Large intestine (tissue), 3 donors: Measurements from ENCODE around the gene TTC13. TPM values are rescaled to one million over a fixed set of nuclear protein-coding genes. Genes with fewer than 3 reads are reported as not detected.

ENCODE experiments used
- DNase-seq, 2 donors: peaks; one replicate each; pipeline versions ENCODE4 v3.0.0 to v3.0.0-alpha.2; 2013
- H3K27ac ChIP-seq: one replicate; pipeline ENCODE4 v1.5.1; 2013; ENCODE audit warnings: low read length
- H3K27me3 ChIP-seq: 2 replicates; pipeline ENCODE4 v1.6.1; 2013; ENCODE audit warnings: low read length; ENCODE audit not compliant: control insufficient read depth, insufficient read depth
- H3K36me3 ChIP-seq: 2 replicates; pipeline ENCODE4 v1.6.1; 2013; ENCODE audit warnings: low read length; ENCODE audit not compliant: control insufficient read depth, insufficient read depth
- H3K4me1 ChIP-seq: one replicate; pipeline ENCODE4 v1.6.1; 2013; ENCODE audit warnings: low read length; ENCODE audit not compliant: control insufficient read depth, insufficient read depth
- H3K4me3 ChIP-seq: one replicate; pipeline ENCODE4 v1.5.1; 2013; ENCODE audit warnings: low read length
- H3K9me3 ChIP-seq: one replicate; pipeline ENCODE4 v1.6.1; 2013; ENCODE audit warnings: mild to moderate bottlenecking, low read depth, low read length, moderate library complexity; ENCODE audit not compliant: control insufficient read depth
- WGBS: methylation state at CpG from one replicate; pipeline ENCODE4 v1.1.5; 2013; ENCODE audit warnings: low lambda C conversion rate; ENCODE audit not compliant: insufficient coverage; 5-methylcytosine and 5-hydroxymethylcytosine counted together
- polyA plus RNA-seq: library from polyadenylated mRNA; unstranded; fragments of 120-200 nt; gene quantifications from one replicate; pipeline ENCODE4 v1.2.1, GENCODE V29; 2013

TTC13 gene
- polyA plus RNA-seq, 1 donor: 25.5 TPM

GRCh38 chr1:230876660-230877059 lies 102.0 kb downstream of the TTC13 start:
- peaks cover 12% of the 10 kb centered on the region for H3K27me3 ChIP-seq
- no peaks in the 10 kb centered on the region for H3K4me1 ChIP-seq
- H3K4me3 ChIP-seq: no peak overlapping the region
- no peak overlapping the region for H3K27ac ChIP-seq
- no peaks in the 10 kb centered on the region for H3K36me3 ChIP-seq
- WGBS: 57% methylated on average over 2 of the region's 6 CpGs
- H3K9me3 ChIP-seq: no peaks in the 10 kb centered on the region
- no peak for DNase-seq

GRCh38 chr1:230875370-230875769 lies 103.3 kb downstream of the TTC13 start:
- no peaks in the 10 kb centered on the region for H3K4me1 ChIP-seq
- H3K27me3 ChIP-seq: peaks cover 6% of the 10 kb centered on the region
- no peaks in the 10 kb centered on the region for H3K9me3 ChIP-seq
- H3K36me3 ChIP-seq: no peaks in the 10 kb centered on the region
- H3K27ac ChIP-seq: no peak overlapping the region
- WGBS: no CpG with 5 or more reads among the region's 8 CpGs
- DNase-seq: no peak
- no peak overlapping the region for H3K4me3 ChIP-seq

DNA sequence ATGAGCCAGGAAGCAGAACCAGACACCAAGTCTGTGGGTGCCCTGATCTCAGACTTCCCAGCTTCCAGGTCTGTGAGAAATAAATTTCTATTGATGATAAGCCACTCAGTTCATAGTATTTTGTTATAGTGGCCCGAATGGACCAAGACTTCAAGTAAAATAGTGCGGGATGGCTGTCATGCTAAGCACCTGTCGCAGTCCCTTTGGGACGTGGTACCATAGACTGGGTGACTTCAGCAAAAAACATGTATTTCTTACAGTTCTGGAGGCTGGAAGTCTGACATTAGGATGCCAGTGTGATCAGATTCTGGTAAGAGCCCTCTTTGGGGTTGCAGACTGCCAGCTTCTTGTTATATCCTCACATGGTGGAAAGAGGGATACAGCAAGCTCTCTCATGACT lies 107.7 kb downstream of the TTC13 start:
- H3K36me3 ChIP-seq: no peaks in the 10 kb centered on the region
- no peaks in the 10 kb centered on the region for H3K9me3 ChIP-seq
- WGBS: no CpG with 5 or more reads among the region's 4 CpGs
- H3K27me3 ChIP-seq: no peaks in the 10 kb centered on the region
- no peak for DNase-seq
- no peak overlapping the region for H3K27ac ChIP-seq
- peaks cover 12% of the 10 kb centered on the region for H3K4me1 ChIP-seq
- H3K4me3 ChIP-seq: no peak overlapping the region

- peaks cover 12% of the 10 kb centered on the region for H3K4me1 ChIP-seq
- no CpG with 5 or more reads among the region's 4 CpGs for WGBS
- H3K9me3 ChIP-seq: no peaks in the 10 kb centered on the region
- H3K4me3 ChIP-seq: peak overlapping the region; percentile 71
- H3K27me3 ChIP-seq: no peaks in the 10 kb centered on the region
- DNase-seq: peak in 1 of 2 donors; percentile 29
- H3K36me3 ChIP-seq: no peaks in the 10 kb centered on the region
- peak overlapping the region; percentile 69 for H3K27ac ChIP-seq
These were observed 109.2 kb downstream of the TTC13 start for GRCh38 chr1:230869500-230869899.

DNA sequence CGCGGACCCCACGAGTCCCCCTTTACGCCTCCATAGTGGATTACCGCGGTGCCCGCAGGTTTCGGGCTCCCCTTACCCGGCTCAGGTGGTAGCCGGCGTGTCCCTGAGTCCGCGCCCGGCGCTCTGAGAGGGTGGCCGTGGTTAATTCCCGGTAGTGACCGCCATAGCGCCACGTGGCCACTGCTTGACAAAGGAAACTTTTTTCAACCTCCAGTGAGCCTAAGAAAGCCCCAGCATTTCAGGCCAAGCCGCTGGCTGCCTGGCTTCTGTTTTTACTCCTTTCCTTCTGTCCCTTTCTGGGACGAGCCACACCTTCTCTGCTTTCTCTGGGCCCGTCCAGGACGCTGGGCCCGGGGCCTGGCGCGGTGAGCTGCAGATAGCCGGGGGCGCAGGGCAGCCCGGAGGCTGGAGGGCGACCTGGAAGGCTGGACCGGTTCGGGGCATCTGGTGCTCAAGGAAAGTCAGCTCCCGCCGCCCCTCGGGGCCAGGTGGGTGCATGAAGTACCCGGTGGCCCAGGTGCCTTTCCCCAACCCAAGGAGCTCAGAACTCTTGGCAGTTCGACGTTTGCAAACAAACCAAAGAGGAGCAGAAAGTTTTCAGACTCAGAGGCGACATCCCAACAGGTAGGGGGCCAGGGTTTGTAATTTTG lies 109.8 kb downstream of the TTC13 start:
- Histone ChIP-seq H3K4me1 (peaks cover 12% of the 10 kb centered on the region), H3K4me3 (peak overlapping the region; percentile 71), H3K9me3 (no peaks in the 10 kb centered on the region), H3K27ac (peak overlapping the region; percentile 69), H3K27me3 (no peaks in the 10 kb centered on the region), H3K36me3 (no peaks in the 10 kb centered on the region)
- whole genome bisulfite sequencing: no CpG with 5 or more reads among the region's 40 CpGs
- peak; percentile 42 to 70 for DNase-seq

GRCh38 chr1:230867903-230868735 lies 110.5 kb downstream of the TTC13 start, which contains the start of gene C1orf198:
C1orf198 (minus strand) TSS chr1:230868521; CDS start chr1:230868512, 9 bp downstream.
- whole genome bisulfite sequencing: no CpG with 5 or more reads among the region's 96 CpGs
- H3K9me3 ChIP-seq: no peaks in the 10 kb centered on the region
- no peaks in the 10 kb centered on the region for H3K27me3 ChIP-seq
- peak within 1 kb of the TSS; percentile 71 for H3K4me3 ChIP-seq
- peak; percentile 37 to 75 for DNase-seq
- peaks cover 16% of the 10 kb centered on the region for H3K4me1 ChIP-seq
- no peaks in the 10 kb centered on the region for H3K36me3 ChIP-seq
- H3K27ac ChIP-seq: peak within 1 kb of the TSS; percentile 69

- Histone ChIP-seq H3K27me3 (no peaks in the 10 kb centered on the region), H3K9me3 (no peaks in the 10 kb centered on the region), H3K4me3 (peak overlapping the region; percentile 71), H3K4me1 (peaks cover 16% of the 10 kb centered on the region), H3K36me3 (no peaks in the 10 kb centered on the region), H3K27ac (peak overlapping the region; percentile 30)
- 0% methylated on average over 2 of the region's 17 CpGs for WGBS
- DNase-seq: peak in 1 of 2 donors; percentile 34
These were observed 111.4 kb downstream of the TTC13 start for GRCh38 chr1:230867101-230867902.

GRCh38 chr1:230866171-230867070 lies 112.2 kb downstream of the TTC13 start:
- Histone ChIP-seq H3K4me3 (peak overlapping the region; percentile 71), H3K27ac (peak overlapping the region; percentile 30), H3K27me3 (no peaks in the 10 kb centered on the region), H3K36me3 (no peaks in the 10 kb centered on the region), H3K4me1 (peaks cover 16% of the 10 kb centered on the region), H3K9me3 (no peaks in the 10 kb centered on the region)
- WGBS: 80% methylated on average over 1 of the region's 9 CpGs
- DNase-seq: no peak

GRCh38 chr1:230865062-230865817 lies 113.4 kb downstream of the TTC13 start:
- no peaks in the 10 kb centered on the region for H3K36me3 ChIP-seq
- H3K27ac ChIP-seq: no peak overlapping the region
- no peaks in the 10 kb centered on the region for H3K27me3 ChIP-seq
- H3K4me1 ChIP-seq: peaks cover 16% of the 10 kb centered on the region
- DNase-seq: no peak
- H3K4me3 ChIP-seq: no peak overlapping the region
- no CpG with 5 or more reads among the region's 8 CpGs for WGBS
- no peaks in the 10 kb centered on the region for H3K9me3 ChIP-seq
